HL-60 (cell line): ENCODE data around the gene NRG4.
A peak's percentile ranks its signal among the peaks of the same experiment; 100 is the strongest.

ENCODE experiments used
- CTCF ChIP-seq: IDR thresholded peaks from one replicate; pipeline ENCODE4 v1.5.1; 2011; ENCODE audit warnings: low read length, control low read depth, inconsistent platforms; ENCODE audit not compliant: insufficient read depth
- GABPA ChIP-seq: IDR thresholded peaks from 2 replicates; pipeline ENCODE4 v1.6.1; 2012; ENCODE audit warnings: low read depth
- POLR2AphosphoS5 ChIP-seq: IDR thresholded peaks from 2 replicates; pipeline ENCODE4 v1.6.1; 2012; ENCODE audit warnings: low read depth
- SPI1 ChIP-seq: IDR thresholded peaks from 2 replicates; pipeline ENCODE4 v1.6.1; 2012; ENCODE audit warnings: low read depth, mild to moderate bottlenecking, borderline replicate concordance

- no peak for TF ChIP-seq CTCF
- peak; percentile 87 for TF ChIP-seq POLR2AphosphoS5
- TF ChIP-seq SPI1 = peak; percentile 7; the same call in 1 of the 2 replicates
- TF ChIP-seq GABPA = peak; percentile 97
Measured at GRCh38 chr15:75903331-75904239, 108.6 kb downstream of the NRG4 start, which contains the start of gene FBXO22.
